Lung (tissue), 12 donors: ENCODE measurements around the gene PNLIPRP3. TPM values are rescaled to one million over a fixed set of nuclear protein-coding genes. Genes with fewer than 3 reads are reported as not detected.

Source experiments
- ATAC-seq: fragments of 200-7000 bp; cut with Tn5 transposase; one replicate; pipeline ENCODE4 v1.9.1; 2020; ENCODE audit warnings: moderate number of reproducible peaks; ENCODE audit not compliant: insufficient read depth, low FRiP score
- DNase-seq, 3 donors: peaks; one replicate each; pipeline ENCODE4 v3.0.0-alpha.2; 2013 to 2017
- H3K27ac ChIP-seq, 2 donors: one replicate each; pipeline ENCODE4 v1.5.1; 2013; ENCODE audit warnings: mild to moderate bottlenecking in 2 of 2, moderate library complexity in 2 of 2, control low read depth in 1 of 2, inconsistent platforms in 1 of 2, low read depth in 1 of 2, low read length in 1 of 2
- H3K27me3 ChIP-seq, 3 donors: one replicate each; pipeline ENCODE4 v1.5.1; 2013; ENCODE audit warnings: low read length in 2 of 3; ENCODE audit not compliant: control insufficient read depth in 3 of 3, insufficient read depth in 3 of 3
- H3K36me3 ChIP-seq, 4 donors: one replicate each; pipeline ENCODE4 v1.5.1; 2013; ENCODE audit warnings: low read length in 4 of 4, mild to moderate bottlenecking in 1 of 4, moderate library complexity in 1 of 4; ENCODE audit not compliant: control insufficient read depth in 4 of 4, insufficient read depth in 4 of 4
- H3K4me1 ChIP-seq, 5 donors: one replicate each; pipeline ENCODE4 v1.5.1; 2013; ENCODE audit warnings: low read length in 5 of 5, mild to moderate bottlenecking in 2 of 5, moderate library complexity in 1 of 5; ENCODE audit not compliant: control insufficient read depth in 5 of 5, insufficient read depth in 5 of 5
- H3K4me3 ChIP-seq: one replicate; pipeline ENCODE4 v1.5.1; 2013; ENCODE audit warnings: mild to moderate bottlenecking, control low read depth, moderate library complexity
- H3K9ac ChIP-seq, 2 donors: one replicate each; pipeline ENCODE4 v1.5.1; 2013; ENCODE audit warnings: low read length in 2 of 2, control low read depth in 1 of 2; ENCODE audit not compliant: insufficient read depth in 1 of 2
- H3K9me3 ChIP-seq, 4 donors: one replicate each; pipeline ENCODE4 v1.5.1; 2013; ENCODE audit warnings: low read length in 3 of 4, mild to moderate bottlenecking in 1 of 4, moderate library complexity in 1 of 4; ENCODE audit not compliant: control insufficient read depth in 4 of 4, insufficient read depth in 3 of 4
- WGBS, 2 donors: extraction: QIAGEN DNeasy Blood & Tissue Kit; methylation state at CpG; one replicate each; pipeline ENCODE4 v1.1.7; 2013; 5-methylcytosine and 5-hydroxymethylcytosine counted together
- polyA plus RNA-seq, 2 donors: library from polyadenylated mRNA; stranded (reverse); fragments of 200-250 nt; gene quantifications; one replicate each; pipeline ENCODE4 v1.2.1, GENCODE V29; 2013
- total RNA-seq, 2 donors: library from RNA; depleted of rRNA in 1 of 2; stranded (reverse); fragments of >200 nt in 1 of 2; gene quantifications; one replicate each; pipeline ENCODE4 v1.2.1, GENCODE V29; 2014 to 2021
- TF ChIP-seq, protein P1 (sequence below): IDR thresholded peaks from 2 replicates; pipeline ENCODE4 v1.5.1; 2012; ENCODE audit warnings: mild to moderate bottlenecking; ENCODE audit errors: control extremely low read depth, extremely low read depth
- donor health status: control.
- donor health status: control.
- donor health status: Bipolar disorder and iron deficiency.
- donor health status: healthy.
- donor health status: DM: yes; HTN: yes; CAD: no.

PNLIPRP3 gene
- total and polyA plus RNA-seq, 4 donors, result not detected

DNA sequence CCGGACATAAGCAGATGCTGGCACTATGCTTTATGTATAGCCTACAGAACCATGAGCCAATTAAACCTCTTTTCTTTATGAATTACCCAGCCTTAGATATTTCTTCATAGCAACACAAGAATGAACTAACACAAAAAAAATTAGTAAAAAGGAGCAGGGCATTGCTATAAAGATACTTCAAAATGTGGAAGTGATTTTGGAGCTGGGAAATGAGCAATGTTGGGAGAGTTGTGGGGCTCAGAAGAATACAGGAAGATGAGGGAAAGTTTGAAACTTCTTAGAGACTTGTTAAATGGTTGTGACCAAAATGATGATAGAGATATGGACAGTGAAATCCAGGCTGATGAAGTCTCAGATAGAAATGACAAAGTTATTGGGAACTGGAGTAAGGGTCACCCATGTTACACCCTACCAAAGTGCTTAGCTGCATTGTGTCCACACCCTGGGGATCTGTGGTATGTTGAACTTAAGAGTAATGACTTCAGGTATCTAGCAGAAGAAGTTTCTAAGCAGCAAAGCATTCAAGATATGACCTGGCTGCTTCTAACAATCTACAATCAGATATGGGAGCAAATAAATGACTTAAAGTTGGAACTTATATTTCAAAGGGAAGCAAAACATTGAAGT is 24.2 kb downstream of the PNLIPRP3 start:
- Histone ChIP-seq H3K4me3 (no peak overlapping the region), H3K9me3 (peaks cover 0 to 3% (median 0%) of the 10 kb centered on the region in 4 donors), H3K4me1 (no peaks in the 10 kb centered on the region), H3K27me3 (no peaks in the 10 kb centered on the region), H3K27ac (no peak overlapping the region), H3K9ac (no peak overlapping the region), H3K36me3 (no peaks in the 10 kb centered on the region)
- TF ChIP-seq, protein P1, sequence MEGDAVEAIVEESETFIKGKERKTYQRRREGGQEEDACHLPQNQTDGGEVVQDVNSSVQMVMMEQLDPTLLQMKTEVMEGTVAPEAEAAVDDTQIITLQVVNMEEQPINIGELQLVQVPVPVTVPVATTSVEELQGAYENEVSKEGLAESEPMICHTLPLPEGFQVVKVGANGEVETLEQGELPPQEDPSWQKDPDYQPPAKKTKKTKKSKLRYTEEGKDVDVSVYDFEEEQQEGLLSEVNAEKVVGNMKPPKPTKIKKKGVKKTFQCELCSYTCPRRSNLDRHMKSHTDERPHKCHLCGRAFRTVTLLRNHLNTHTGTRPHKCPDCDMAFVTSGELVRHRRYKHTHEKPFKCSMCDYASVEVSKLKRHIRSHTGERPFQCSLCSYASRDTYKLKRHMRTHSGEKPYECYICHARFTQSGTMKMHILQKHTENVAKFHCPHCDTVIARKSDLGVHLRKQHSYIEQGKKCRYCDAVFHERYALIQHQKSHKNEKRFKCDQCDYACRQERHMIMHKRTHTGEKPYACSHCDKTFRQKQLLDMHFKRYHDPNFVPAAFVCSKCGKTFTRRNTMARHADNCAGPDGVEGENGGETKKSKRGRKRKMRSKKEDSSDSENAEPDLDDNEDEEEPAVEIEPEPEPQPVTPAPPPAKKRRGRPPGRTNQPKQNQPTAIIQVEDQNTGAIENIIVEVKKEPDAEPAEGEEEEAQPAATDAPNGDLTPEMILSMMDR, result no peak
- 1 to 42% methylated on average over 1 of the region's 1 CpG for WGBS, 2 donors
- ATAC-seq (no peak), DNase-seq (no peak)

DNA sequence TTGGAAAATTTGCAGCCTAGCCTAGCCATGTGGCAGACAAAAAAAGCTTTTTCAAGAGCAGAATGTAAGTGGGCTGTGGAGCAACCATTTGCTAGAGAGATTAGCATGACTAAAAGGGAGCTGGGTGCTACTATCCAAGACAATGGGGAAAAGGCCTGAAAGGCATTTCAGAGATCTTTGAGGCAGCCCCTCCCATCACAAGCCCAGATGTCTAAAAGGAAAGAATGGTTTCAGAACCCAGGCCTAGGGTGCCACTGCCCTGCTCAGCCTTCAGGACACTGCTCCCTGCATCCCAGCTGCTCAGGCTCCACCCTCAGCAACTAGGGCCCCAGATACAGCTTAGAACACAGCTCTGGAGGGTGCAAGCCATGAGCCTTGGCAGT is 24.7 kb downstream of the PNLIPRP3 start:
- H3K4me3 ChIP-seq, result no peak overlapping the region
- no peak for ATAC-seq
- no peaks in the 10 kb centered on the region for H3K36me3 ChIP-seq
- peaks cover 0 to 3% (median 0%) of the 10 kb centered on the region in 4 donors for H3K9me3 ChIP-seq
- no peak overlapping the region for H3K27ac ChIP-seq
- DNase-seq, result no peak
- no peaks in the 10 kb centered on the region for H3K4me1 ChIP-seq
- TF ChIP-seq, protein P1, result no peak
- H3K9ac ChIP-seq, result no peak overlapping the region
- no peaks in the 10 kb centered on the region for H3K27me3 ChIP-seq

GRCh38 chr10:116457488-116457887 is 29.8 kb downstream of the PNLIPRP3 start:
- Histone ChIP-seq H3K9ac (no peak overlapping the region), H3K27ac (no peak overlapping the region), H3K4me3 (no peak overlapping the region), H3K36me3 (no peaks in the 10 kb centered on the region), H3K9me3 (peaks cover 0 to 3% (median 0%) of the 10 kb centered on the region in 4 donors), H3K4me1 (no peaks in the 10 kb centered on the region), H3K27me3 (no peaks in the 10 kb centered on the region)
- ATAC-seq (no peak), DNase-seq (no peak)
- TF ChIP-seq, protein P1, result no peak

- 80 to 89% methylated on average over 3 of the region's 3 CpGs for WGBS, 2 donors
- Histone ChIP-seq H3K27ac (no peak overlapping the region), H3K27me3 (no peaks in the 10 kb centered on the region), H3K9me3 (peaks cover 0 to under 1% (median 0%) of the 10 kb centered on the region in 4 donors), H3K4me3 (no peak overlapping the region), H3K9ac (no peak overlapping the region), H3K4me1 (no peaks in the 10 kb centered on the region), H3K36me3 (no peaks in the 10 kb centered on the region)
- TF ChIP-seq, protein P1, result no peak
- ATAC-seq (no peak), DNase-seq (no peak)
Observed at GRCh38 chr10:116460219-116460618, 32.6 kb downstream of the PNLIPRP3 start.
